GM12801 (cell line): ENCODE data around the gene ENPEP.

Experiments used
- TF ChIP-seq, protein P1 (sequence below): IDR thresholded peaks from one replicate; pipeline ENCODE4 v1.5.1; 2011; ENCODE audit warnings: control low read depth; ENCODE audit not compliant: insufficient read length; ENCODE audit errors: extremely low read depth

The ENPEP gene

DNA sequence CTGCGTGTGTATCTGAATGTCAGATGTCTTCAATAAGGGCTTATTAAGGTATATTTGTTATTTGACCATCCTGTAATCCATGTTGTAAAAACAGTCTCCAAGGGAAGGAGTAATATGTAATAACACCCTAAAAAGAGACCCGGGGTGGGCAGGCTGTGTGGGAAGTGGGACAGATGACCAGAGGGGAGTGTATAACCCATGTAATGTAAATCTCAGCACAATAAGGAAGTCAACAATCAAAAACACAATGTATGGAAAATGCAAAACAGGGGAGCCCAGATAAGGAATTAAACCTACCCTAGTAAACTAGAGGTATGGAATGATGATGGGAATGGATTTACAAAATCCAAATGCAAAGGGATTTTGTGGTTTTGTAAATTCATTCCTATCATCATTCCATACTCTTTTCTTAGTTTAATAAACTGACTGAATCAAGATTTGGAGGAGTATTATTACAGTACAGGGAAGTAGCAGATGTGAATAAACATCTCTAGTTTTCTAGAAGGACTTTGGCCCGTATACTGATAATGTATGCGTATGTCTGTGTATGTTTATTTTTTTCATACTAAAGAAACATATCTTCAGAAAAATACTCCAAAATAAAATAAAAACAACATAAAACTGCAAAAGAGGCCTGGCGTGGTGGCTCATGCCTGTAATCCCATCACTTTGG, 15.7 kb upstream of the ENPEP start:
- TF ChIP-seq, protein P1, sequence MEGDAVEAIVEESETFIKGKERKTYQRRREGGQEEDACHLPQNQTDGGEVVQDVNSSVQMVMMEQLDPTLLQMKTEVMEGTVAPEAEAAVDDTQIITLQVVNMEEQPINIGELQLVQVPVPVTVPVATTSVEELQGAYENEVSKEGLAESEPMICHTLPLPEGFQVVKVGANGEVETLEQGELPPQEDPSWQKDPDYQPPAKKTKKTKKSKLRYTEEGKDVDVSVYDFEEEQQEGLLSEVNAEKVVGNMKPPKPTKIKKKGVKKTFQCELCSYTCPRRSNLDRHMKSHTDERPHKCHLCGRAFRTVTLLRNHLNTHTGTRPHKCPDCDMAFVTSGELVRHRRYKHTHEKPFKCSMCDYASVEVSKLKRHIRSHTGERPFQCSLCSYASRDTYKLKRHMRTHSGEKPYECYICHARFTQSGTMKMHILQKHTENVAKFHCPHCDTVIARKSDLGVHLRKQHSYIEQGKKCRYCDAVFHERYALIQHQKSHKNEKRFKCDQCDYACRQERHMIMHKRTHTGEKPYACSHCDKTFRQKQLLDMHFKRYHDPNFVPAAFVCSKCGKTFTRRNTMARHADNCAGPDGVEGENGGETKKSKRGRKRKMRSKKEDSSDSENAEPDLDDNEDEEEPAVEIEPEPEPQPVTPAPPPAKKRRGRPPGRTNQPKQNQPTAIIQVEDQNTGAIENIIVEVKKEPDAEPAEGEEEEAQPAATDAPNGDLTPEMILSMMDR, result no peak

DNA sequence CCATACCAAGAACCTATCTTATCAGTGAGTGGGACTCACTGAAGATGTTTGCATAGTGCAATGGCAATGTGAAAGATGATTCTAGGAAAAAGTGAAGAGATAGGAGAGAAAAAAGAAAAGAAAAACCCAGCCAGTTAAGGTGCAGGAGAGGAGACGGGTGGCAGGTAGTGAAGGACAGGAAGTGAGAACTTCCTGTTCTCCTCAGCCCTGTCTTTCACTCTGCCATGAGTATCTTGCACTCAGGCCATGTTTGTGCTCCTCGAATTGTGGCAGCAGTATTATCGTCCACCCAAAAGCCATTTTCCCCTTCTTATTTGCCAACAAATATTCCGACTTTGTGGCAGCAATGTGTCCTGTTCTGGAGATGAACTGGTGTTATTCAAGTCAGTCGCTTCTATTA, 8.6 kb upstream of the ENPEP start:
- TF ChIP-seq, protein P1, result no peak

DNA sequence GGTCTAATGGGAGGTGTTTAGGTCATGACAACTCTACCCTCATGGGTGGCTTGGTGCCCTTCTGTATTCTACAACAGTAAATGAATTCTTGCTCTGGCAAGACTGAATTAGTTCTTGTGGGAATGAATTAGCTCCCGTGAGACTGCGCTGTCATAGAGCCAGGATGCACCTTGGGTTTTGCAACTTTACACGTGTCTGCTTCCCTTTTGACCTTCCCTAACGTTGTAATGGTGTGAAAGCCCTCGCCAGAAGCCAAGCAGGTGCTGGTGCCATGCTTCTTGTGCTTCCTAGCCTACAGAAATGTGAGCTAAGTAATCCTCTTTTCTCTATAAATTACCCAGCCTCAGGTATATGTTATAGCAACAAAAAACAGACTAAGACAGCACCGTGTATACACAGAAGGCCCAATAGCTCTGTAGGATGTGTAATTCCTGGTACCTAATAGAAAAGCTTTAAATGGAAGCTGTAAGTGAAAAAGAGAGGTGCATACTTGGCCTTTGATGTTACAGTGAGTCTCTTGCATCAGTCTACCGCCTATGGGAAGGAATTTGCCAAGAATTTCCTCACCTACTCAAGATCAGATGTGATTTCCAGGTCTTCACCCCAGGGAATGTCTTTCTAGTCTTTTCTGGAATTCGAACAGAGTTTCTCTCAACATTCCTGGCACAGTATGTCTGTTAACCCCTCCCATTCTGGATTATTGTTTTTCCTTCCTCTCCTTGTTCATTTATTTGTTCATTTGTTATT, 3.2 kb upstream of the ENPEP start:
- TF ChIP-seq, protein P1, result no peak

DNA sequence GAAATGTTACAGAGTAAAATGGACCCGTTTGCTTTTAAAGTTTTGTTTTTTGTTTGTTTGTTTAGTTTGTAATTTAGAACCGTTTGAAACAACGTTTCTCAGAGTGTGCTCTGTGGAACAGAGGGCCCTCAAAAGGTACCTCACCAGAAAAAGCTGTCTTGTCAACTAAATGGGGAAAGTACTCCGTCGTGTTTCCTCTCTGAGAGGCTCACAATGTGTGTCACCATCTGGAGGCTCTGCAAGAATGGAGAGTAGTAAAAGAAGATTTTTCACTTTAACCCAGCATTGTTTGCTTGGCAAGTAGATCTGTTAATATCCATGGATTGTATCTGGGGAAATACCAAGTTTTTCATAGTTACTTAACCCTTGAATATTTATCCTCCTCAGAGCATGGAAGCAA, 1.5 kb upstream of the ENPEP start:
- TF ChIP-seq, protein P1, result no peak

DNA sequence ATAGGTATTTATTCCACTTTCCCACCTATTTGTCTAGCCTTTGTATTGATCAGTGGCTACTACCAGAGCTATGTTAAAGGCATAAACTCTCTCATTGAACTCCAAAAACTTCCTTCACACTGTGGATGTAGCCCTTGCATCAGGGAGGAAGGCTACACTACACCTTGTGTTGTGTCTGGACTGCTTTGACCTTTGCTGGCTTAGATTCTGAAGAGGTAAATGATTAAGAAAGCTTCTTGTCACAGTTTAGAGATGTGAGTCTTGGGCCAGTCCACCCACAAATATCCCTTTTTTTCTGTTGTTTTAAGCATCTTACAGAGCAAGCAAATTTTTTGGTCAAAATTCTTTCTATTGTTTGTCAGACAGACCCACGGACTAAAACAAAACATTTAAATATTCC, 1.9 kb downstream of the ENPEP start:
- TF ChIP-seq, protein P1, result no peak

DNA sequence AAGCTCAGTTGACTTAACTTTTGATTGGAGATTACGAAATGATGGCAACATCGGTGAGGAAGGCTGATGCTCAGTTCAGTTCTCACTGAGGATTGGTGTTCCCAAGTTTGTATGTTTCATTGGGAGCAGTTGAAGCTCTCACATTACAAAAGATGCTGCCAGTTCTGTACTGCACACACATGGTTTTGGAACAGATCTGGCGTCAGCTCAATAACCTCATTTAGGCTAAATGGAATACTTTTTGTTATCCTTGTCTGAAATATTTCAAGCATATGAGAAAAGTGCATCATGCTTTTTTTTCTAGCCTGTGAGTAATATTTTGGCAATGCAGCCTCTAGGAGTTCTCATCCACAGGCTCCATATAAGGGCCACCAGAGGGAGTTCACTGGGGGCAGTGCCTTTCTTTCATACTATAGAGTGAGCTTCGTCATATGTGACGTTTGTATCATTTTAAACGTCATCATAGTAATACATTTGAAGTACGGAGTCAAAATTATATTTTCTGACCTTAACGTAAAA, 4.1 kb downstream of the ENPEP start:
- TF ChIP-seq, protein P1, result no peak

DNA sequence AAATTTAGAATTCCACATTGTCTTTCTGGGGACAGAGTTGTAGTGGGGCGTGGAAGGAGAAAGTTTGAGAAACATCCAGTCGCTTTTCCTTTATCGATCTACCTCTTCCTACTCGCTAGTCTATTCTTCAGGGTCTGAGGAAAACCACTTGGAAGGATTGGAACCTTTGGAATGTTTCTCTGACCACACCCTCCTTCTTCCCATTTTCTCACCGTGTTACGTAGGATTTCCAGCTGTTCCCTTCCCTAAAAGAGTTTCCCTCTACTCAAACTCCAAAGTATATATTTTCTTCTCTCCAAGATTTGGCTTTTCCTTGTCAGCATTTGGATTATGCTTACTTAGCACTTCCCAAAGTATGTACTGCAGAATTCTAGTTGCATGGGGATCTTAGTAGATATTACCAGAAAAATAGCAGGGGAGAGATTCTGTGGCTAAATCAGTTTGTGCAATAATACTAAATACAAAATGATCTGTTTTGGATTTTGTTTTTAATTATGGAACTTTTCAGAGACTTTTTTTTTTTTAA, 4.9 kb downstream of the ENPEP start:
- TF ChIP-seq, protein P1, result no peak
